H1 (cell line): ENCODE results near the gene ANKRD13B. TPM values are rescaled to one million over a fixed set of nuclear protein-coding genes. Genes with fewer than 3 reads are reported as not detected.

Experiments used
- CEBPB ChIP-seq: IDR thresholded peaks from 2 replicates; pipeline ENCODE4 v1.6.1; 2012; ENCODE audit warnings: low read depth, low read length
- CHD2 ChIP-seq: IDR thresholded peaks from 2 replicates; pipeline ENCODE4 v1.6.1; 2012; ENCODE audit warnings: low read length, improper control_type of control experiment
- EZH2 ChIP-seq: fragments of 200-600 bp; sonication (generic); IDR thresholded peaks from 2 replicates; pipeline ENCODE4 v1.7.1; 2012; ENCODE audit warnings: low read depth, mild to moderate bottlenecking, moderate library complexity, low read length, inconsistent platforms; ENCODE audit not compliant: severe bottlenecking
- HDAC6 ChIP-seq: IDR thresholded peaks from one replicate; pipeline ENCODE4 v1.7.1; 2012; ENCODE audit warnings: low read depth, mild to moderate bottlenecking, inconsistent platforms, low read length, moderate library complexity
- KDM1A ChIP-seq: fragments of 200-600, 300-600 bp; sonication (generic); IDR thresholded peaks from 2 replicates; pipeline ENCODE4 v1.7.1; 2016; ENCODE audit warnings: mild to moderate bottlenecking, low read length, borderline replicate concordance
- KDM4A ChIP-seq: IDR thresholded peaks from one replicate; pipeline ENCODE4 v1.7.1; 2012; ENCODE audit warnings: low read depth, mild to moderate bottlenecking, moderate library complexity, low read length, inconsistent platforms; ENCODE audit not compliant: severe bottlenecking
- NRF1 ChIP-seq: IDR thresholded peaks from 2 replicates; pipeline ENCODE4 v1.6.1; 2011; ENCODE audit warnings: mild to moderate bottlenecking, low read depth, low read length, improper control_type of control experiment
- SIRT6 ChIP-seq: IDR thresholded peaks from one replicate; pipeline ENCODE4 v1.7.1; 2012; ENCODE audit warnings: low read length, inconsistent platforms
- SP1 ChIP-seq: IDR thresholded peaks from 2 replicates; pipeline ENCODE4 v1.6.1; 2011; ENCODE audit warnings: low read depth, low read length
- TAF7 ChIP-seq: optimal IDR thresholded peaks from 2 replicates; pipeline ENCODE3; 2011; ENCODE audit warnings: low read depth, mild to moderate bottlenecking, inconsistent platforms, low read length, moderate library complexity, borderline replicate concordance
- TEAD4 ChIP-seq: IDR thresholded peaks from 2 replicates; pipeline ENCODE4 v1.6.1; 2012; ENCODE audit warnings: low read depth, low read length, inconsistent platforms, mixed read lengths
- polyA plus RNA-seq, 7 experiments: library from polyadenylated mRNA; depleted of rRNA in 3 of 7; stranded (reverse) in 5 of 7; unstranded in 2 of 7; fragments of >200 nt in 5 of 7; fragments of 200-250 nt in 2 of 7; gene quantifications; 1 replicate in 5 of 7; 2 replicates in 1 of 7; 4 replicates in 1 of 7; pipeline versions ENCODE4 v1.2.1 to v1.2.3, GENCODE V29; 2011 to 2013; ENCODE audit warnings: missing spikeins in 2 of 7, mixed read lengths in 2 of 7
- total RNA-seq: library from RNA; stranded (reverse); fragmentation: NEBNext Ultra II Directional; extraction: Animal tissue kit (Norgen Biotek cat#: 25700); gene quantifications from 2 replicates; pipeline ENCODE4 v1.2.1, GENCODE V29; 2021
- TF ChIP-seq, protein P1 (sequence below): IDR thresholded peaks from 2 replicates; pipeline ENCODE4 v1.6.1; 2012; ENCODE audit warnings: inconsistent platforms
- TF ChIP-seq, protein P2 (sequence below): IDR thresholded peaks from 2 replicates; pipeline ENCODE4 v1.6.1; 2012; ENCODE audit warnings: low read length, inconsistent platforms

ANKRD13B gene
- total and polyA plus RNA-seq, 2 of the 8 experiments (the other 6 are each of a cell fraction or from before 2014, with no cell fraction given), result 16.4 to 48.5 TPM

DNA sequence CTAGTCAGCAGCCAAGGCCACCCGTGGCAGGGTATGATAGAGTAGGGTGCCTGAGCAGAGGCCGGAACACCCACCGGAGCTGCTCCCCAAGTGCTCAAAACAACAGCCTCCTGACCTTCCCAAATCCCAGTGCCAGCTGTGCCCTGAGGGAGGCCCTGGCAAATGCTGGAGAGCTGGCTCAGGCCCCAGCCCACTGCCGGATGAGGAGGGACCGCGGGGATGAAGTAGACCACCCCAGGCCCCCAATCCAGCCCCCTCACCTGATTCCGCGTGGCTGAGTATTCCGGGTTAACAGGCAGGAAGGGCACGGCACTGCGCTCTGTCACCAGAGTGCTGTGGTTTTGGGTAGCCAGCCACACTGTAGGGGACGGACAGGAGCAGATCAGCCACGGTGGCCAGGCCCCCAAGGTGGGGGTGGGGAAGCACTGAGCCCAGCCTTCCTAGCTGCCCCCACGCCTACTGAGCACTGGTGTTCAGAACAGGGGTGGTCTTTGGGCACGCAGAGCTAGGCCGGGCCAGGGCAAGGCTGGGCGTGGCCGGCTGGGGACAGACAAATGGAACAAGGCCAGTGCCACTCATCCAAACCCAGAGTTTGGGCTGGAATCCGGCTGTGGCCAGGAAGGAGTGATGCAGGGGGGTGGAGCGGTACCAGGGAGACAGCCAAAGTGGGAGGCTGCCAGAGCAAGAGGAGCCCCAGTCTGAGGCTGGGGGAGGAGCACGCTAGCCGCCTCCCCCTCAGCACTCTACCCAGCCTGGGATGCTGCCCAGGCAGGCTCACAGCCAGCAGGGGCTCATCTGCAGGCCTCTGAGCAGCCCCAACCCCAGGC lies 15.3 kb upstream of the ANKRD13B start (continued):
- TF ChIP-seq HDAC6, result no peak
- no peak for TF ChIP-seq SP1
- TF ChIP-seq TEAD4, result no peak
- TF ChIP-seq, protein P1, sequence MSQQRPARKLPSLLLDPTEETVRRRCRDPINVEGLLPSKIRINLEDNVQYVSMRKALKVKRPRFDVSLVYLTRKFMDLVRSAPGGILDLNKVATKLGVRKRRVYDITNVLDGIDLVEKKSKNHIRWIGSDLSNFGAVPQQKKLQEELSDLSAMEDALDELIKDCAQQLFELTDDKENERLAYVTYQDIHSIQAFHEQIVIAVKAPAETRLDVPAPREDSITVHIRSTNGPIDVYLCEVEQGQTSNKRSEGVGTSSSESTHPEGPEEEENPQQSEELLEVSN, result no peak
- TF ChIP-seq, protein P2, sequence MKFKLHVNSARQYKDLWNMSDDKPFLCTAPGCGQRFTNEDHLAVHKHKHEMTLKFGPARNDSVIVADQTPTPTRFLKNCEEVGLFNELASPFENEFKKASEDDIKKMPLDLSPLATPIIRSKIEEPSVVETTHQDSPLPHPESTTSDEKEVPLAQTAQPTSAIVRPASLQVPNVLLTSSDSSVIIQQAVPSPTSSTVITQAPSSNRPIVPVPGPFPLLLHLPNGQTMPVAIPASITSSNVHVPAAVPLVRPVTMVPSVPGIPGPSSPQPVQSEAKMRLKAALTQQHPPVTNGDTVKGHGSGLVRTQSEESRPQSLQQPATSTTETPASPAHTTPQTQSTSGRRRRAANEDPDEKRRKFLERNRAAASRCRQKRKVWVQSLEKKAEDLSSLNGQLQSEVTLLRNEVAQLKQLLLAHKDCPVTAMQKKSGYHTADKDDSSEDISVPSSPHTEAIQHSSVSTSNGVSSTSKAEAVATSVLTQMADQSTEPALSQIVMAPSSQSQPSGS, result no peak
- TF ChIP-seq CEBPB, result no peak
- TF ChIP-seq TAF7, result no peak
- no peak for TF ChIP-seq NRF1
- TF ChIP-seq EZH2, result no peak
- no peak for TF ChIP-seq CHD2
- no peak for TF ChIP-seq KDM4A
- TF ChIP-seq KDM1A, result no peak
- TF ChIP-seq SIRT6, result no peak
